Stomach (tissue), 9 donors: Measurements from ENCODE around the gene RCOR1. TPM values are rescaled to one million over a fixed set of nuclear protein-coding genes. Genes with fewer than 3 reads are reported as not detected.

Experiments
- DNase-seq, 2 donors: peaks; one replicate each; pipeline versions ENCODE4 v3.0.0 to v3.0.0-alpha.2; 2013 to 2019
- H3K27ac ChIP-seq, 5 donors: fragments of 200-600 bp in 4 of 5; sonication (generic) in 4 of 5; one replicate each; pipeline ENCODE4 v1.5.1; 2013 to 2019; ENCODE audit warnings: mild to moderate bottlenecking in 1 of 5, moderate library complexity in 1 of 5
- H3K27me3 ChIP-seq, 3 donors: fragments of 200-600 bp; sonication (generic); one replicate each; pipeline ENCODE4 v1.5.1; 2017 to 2019; ENCODE audit warnings: mixed run types in 1 of 3
- H3K36me3 ChIP-seq, 4 donors: fragments of 200-600 bp; sonication (generic); 1 replicate in 3 of 4; 2 replicates in 1 of 4; pipeline ENCODE4 v1.5.1; 2016 to 2019
- H3K4me1 ChIP-seq, 4 donors: fragments of 200-600 bp; sonication (generic); one replicate each; pipeline ENCODE4 v1.5.1; 2016 to 2019
- H3K4me3 ChIP-seq, 4 donors: fragments of 200-600 bp; sonication (generic) in 3 of 4; one replicate each; pipeline ENCODE4 v1.5.1; 2016 to 2019; ENCODE audit warnings: mild to moderate bottlenecking in 1 of 4
- H3K9me3 ChIP-seq, 4 donors: fragments of 200-600 bp; sonication (generic); one replicate each; pipeline ENCODE4 v1.5.1; 2016 to 2019
- CTCF ChIP-seq, 7 experiments: fragments of 450-650 bp in 4 of 7; fragments of 200-600 bp in 3 of 7; sonication (generic) in 3 of 7; IDR thresholded peaks; one replicate each; pipeline ENCODE4 v1.5.1; 2016 to 2019; ENCODE audit warnings: antibody characterized with exemption in 7 of 7, control low read depth in 2 of 7, mild to moderate bottlenecking in 1 of 7
- EP300 ChIP-seq: sonication (generic); formaldehyde crosslinking; IDR thresholded peaks from one replicate; pipeline ENCODE4 v1.6.1; 2017; ENCODE audit warnings: antibody characterized with exemption
- POLR2A ChIP-seq, 4 donors: fragments of 450-650 bp; IDR thresholded peaks; one replicate each; pipeline ENCODE4 v1.6.1; 2016; ENCODE audit warnings: antibody characterized with exemption in 4 of 4, control low read depth in 2 of 4, mild to moderate bottlenecking in 1 of 4, moderate library complexity in 1 of 4
- POLR2AphosphoS5 ChIP-seq, 3 donors: sonication (generic); formaldehyde crosslinking; IDR thresholded peaks; one replicate each; pipeline ENCODE4 v1.6.1; 2016; ENCODE audit warnings: antibody characterized with exemption in 3 of 3
- WGBS, 5 donors: extraction: QIAGEN DNeasy Blood & Tissue Kit in 3 of 5; methylation state at CpG; one replicate each; pipeline versions ENCODE4 v1.1.5 to v1.1.7; 2013 to 2018; 5-methylcytosine and 5-hydroxymethylcytosine counted together
- intact Hi-C: fragments of 100-400 bp; cut with DNase I; formaldehyde crosslinking; loops from one replicate; pipeline ENCODE4 v1.15.1; 2023; ENCODE audit warnings: low total_unique reads
- polyA plus RNA-seq, 3 donors: library from polyadenylated mRNA; stranded (reverse); fragments of 200-250 nt; gene quantifications; one replicate each; pipeline ENCODE4 v1.2.3, GENCODE V29; 2013
- total RNA-seq, 5 donors: library from RNA; depleted of rRNA; stranded (reverse); fragments of >200 nt; gene quantifications; one replicate each; pipeline versions ENCODE4 v1.1.0 to v1.2.3, GENCODE V29; 2014 to 2016
- donor health status: healthy with polysubstance abuse.
- donor health status: Bipolar disorder and iron deficiency.
- donor health status: healthy.

The RCOR1 gene
- total and polyA plus RNA-seq, 8 donors: 4.9 to 60.7 (median 8.3) TPM

- Histone ChIP-seq H3K27me3 (no peaks in the 10 kb centered on the region), H3K27ac (no peak overlapping the region), H3K4me3 (no peak overlapping the region), H3K36me3 (peaks cover 0 to 46% (median 24%) of the 10 kb centered on the region in 4 donors), H3K4me1 (no peaks in the 10 kb centered on the region), H3K9me3 (peaks cover 4 to 28% (median 16%) of the 10 kb centered on the region in 4 donors)
- DNase-seq: no peak
- WGBS, 5 donors: 73 to 91% (median 81%) methylated on average over 2 to 3 of the region's 3 CpGs
- intact Hi-C loops: no loop called here
- TF ChIP-seq CTCF (IDR thresholded peaks at IDR 0.05): no peak
- TF ChIP-seq POLR2AphosphoS5 (IDR thresholded peaks at IDR 0.05): no peak
- no peak for TF ChIP-seq EP300
- no peak for TF ChIP-seq POLR2A (IDR thresholded peaks at IDR 0.05)
These were observed 146.7 kb downstream of the RCOR1 start for GRCh38 chr14:102739190-102739469.

GRCh38 chr14:102746634-102747438 is 154.4 kb downstream of the RCOR1 start:
- Histone ChIP-seq H3K27me3 (no peaks in the 10 kb centered on the region), H3K4me1 (no peaks in the 10 kb centered on the region), H3K27ac (no peak overlapping the region), H3K4me3 (no peak overlapping the region), H3K9me3 (peaks cover under 1 to 13% (median 8%) of the 10 kb centered on the region in 4 donors), H3K36me3 (peaks cover 0 to 39% (median 13%) of the 10 kb centered on the region in 4 donors)
- WGBS, 5 donors: 91 to 94% (median 92%) methylated on average over 6 to 28 of the region's 28 CpGs
- TF ChIP-seq CTCF (IDR thresholded peaks at IDR 0.05) (no peak), EP300 (no peak), POLR2A (IDR thresholded peaks at IDR 0.05) (no peak), POLR2AphosphoS5 (IDR thresholded peaks at IDR 0.05) (no peak)
- intact Hi-C loops: no loop called here
- DNase-seq: no peak

- DNase-seq: no peak
- no peak for TF ChIP-seq CTCF (IDR thresholded peaks at IDR 0.05)
- no peak for TF ChIP-seq EP300
- TF ChIP-seq POLR2A (IDR thresholded peaks at IDR 0.05): no peak
- TF ChIP-seq POLR2AphosphoS5 (IDR thresholded peaks at IDR 0.05): no peak
- H3K9me3 ChIP-seq: no peaks in the 10 kb centered on the region
- peaks cover 0 to 39% (median 13%) of the 10 kb centered on the region in 4 donors for H3K36me3 ChIP-seq
- no peaks in the 10 kb centered on the region for H3K27me3 ChIP-seq
- intact Hi-C loops: no loop called here
- H3K4me1 ChIP-seq: no peaks in the 10 kb centered on the region
- H3K27ac ChIP-seq: no peak overlapping the region
- H3K4me3 ChIP-seq: no peak overlapping the region
- WGBS, 5 donors: 88 to 94% (median 91%) methylated on average over 8 of the region's 8 CpGs
These were observed 156.4 kb downstream of the RCOR1 start for GRCh38 chr14:102748806-102749205.

- no peak for TF ChIP-seq POLR2AphosphoS5 (IDR thresholded peaks at IDR 0.05)
- no peak for TF ChIP-seq CTCF (IDR thresholded peaks at IDR 0.05)
- no peak for TF ChIP-seq EP300
- TF ChIP-seq POLR2A (IDR thresholded peaks at IDR 0.05): no peak
- no peaks in the 10 kb centered on the region for H3K4me1 ChIP-seq
- peak in 1 of 2 donors; percentile 79 for DNase-seq
- H3K27ac ChIP-seq: no peak overlapping the region
- peaks cover 0 to 33% (median 13%) of the 10 kb centered on the region in 4 donors for H3K36me3 ChIP-seq
- 66 to 82% (median 69%) methylated on average over 27 to 33 of the region's 33 CpGs for WGBS, 5 donors
- H3K9me3 ChIP-seq: no peaks in the 10 kb centered on the region
- no peak overlapping the region for H3K4me3 ChIP-seq
- intact Hi-C loops: no loop called here
- H3K27me3 ChIP-seq: no peaks in the 10 kb centered on the region
These were observed 157.2 kb downstream of the RCOR1 start for GRCh38 chr14:102749393-102750305.
